Smooth muscle cell (in vitro differentiated cells): ENCODE data around the gene ANOS1. TPM values are rescaled to one million over a fixed set of nuclear protein-coding genes. Genes with fewer than 3 reads are reported as not detected.

Source experiments
- DNase-seq: peaks from one replicate; lab custom pipeline; 2025; ENCODE audit not compliant: unreplicated experiment; lab: John Stamatoyannopoulos, UW
- H2AFZ ChIP-seq: fragments of 200-600 bp; sonication (generic); 2 replicates; pipeline ENCODE4 v1.6.0; 2016; ENCODE audit warnings: antibody characterized with exemption, low read depth, mild to moderate bottlenecking
- H3F3A ChIP-seq: fragments of 200-600 bp; sonication (generic); 2 replicates; pipeline ENCODE4 v1.6.0; 2017; ENCODE audit warnings: antibody characterized with exemption, low read depth
- H3K27ac ChIP-seq: fragments of 200-600 bp; sonication (generic); 2 replicates; pipeline ENCODE4 v1.5.1; 2016; ENCODE audit warnings: low read depth, mild to moderate bottlenecking
- H3K27me3 ChIP-seq: fragments of 200-600 bp; sonication (generic); 2 replicates; pipeline ENCODE4 v1.6.1; 2016; ENCODE audit warnings: low read depth, mild to moderate bottlenecking
- H3K36me3 ChIP-seq: fragments of 200-600 bp; sonication (generic); 2 replicates; pipeline ENCODE4 v1.5.1; 2016; ENCODE audit warnings: low read depth
- H3K4me1 ChIP-seq: fragments of 200-600 bp; sonication (generic); 2 replicates; pipeline ENCODE4 v1.5.1; 2016; ENCODE audit warnings: low read depth
- H3K4me2 ChIP-seq: fragments of 200-600 bp; sonication (generic); 2 replicates; pipeline ENCODE4 v1.6.0; 2016; ENCODE audit warnings: mild to moderate bottlenecking
- H3K4me3 ChIP-seq: fragments of 200-600 bp; sonication (generic); 2 replicates; pipeline ENCODE4 v1.5.1; 2016; ENCODE audit warnings: mild to moderate bottlenecking
- H3K79me2 ChIP-seq: fragments of 200-600 bp; sonication (generic); 2 replicates; pipeline ENCODE4 v1.6.0; 2016; ENCODE audit warnings: low read depth, mild to moderate bottlenecking
- H3K9ac ChIP-seq: fragments of 200-600 bp; sonication (generic); 2 replicates; pipeline ENCODE4 v1.6.0; 2016; ENCODE audit warnings: low read depth
- H3K9me3 ChIP-seq: fragments of 200-600 bp; sonication (generic); replicated peaks from 2 replicates; pipeline ENCODE4 v1.5.1; 2016; ENCODE audit warnings: low read depth
- H4K20me1 ChIP-seq: fragments of 200-600 bp; sonication (generic); 2 replicates; pipeline ENCODE4 v1.6.0; 2016; ENCODE audit warnings: low read depth
- CTCF ChIP-seq: fragments of 200-600 bp; sonication (generic); IDR thresholded peaks from 2 replicates; pipeline ENCODE4 v1.5.1; 2017; ENCODE audit warnings: borderline replicate concordance, mild to moderate bottlenecking, antibody characterized with exemption; ENCODE audit not compliant: insufficient read depth, poor library complexity, severe bottlenecking
- WGBS: methylation state at CpG from one replicate; pipeline ENCODE4 v1.1.7; 2016; ENCODE audit warnings: low lambda C conversion rate; 5-methylcytosine and 5-hydroxymethylcytosine counted together
- polyA plus RNA-seq: library from polyadenylated mRNA; unstranded; fragments of >200 nt; fragmentation: Nextera tagmentation; extraction: Ambion mirVana; gene quantifications from 2 replicates; pipeline ENCODE4 v1.2.1, GENCODE V29; 2016
- total RNA-seq: library from RNA; depleted of rRNA; stranded (reverse); fragments of >200 nt; gene quantifications from 2 replicates; pipeline ENCODE4 v1.2.3, GENCODE V29; 2014

The ANOS1 gene
- total and polyA plus RNA-seq, 2 experiments from 2014 or later, result 29.9 to 73.9 TPM

- no peak for TF ChIP-seq CTCF
- WGBS, result 74% methylated on average over 3 of the region's 3 CpGs
Measured at GRCh38 chrX:8576821-8577220, 155.1 kb downstream of the ANOS1 start.

GRCh38 chrX:8565729-8566128 is 166.2 kb downstream of the ANOS1 start:
- no peak overlapping the region for H2AFZ ChIP-seq
- no peak overlapping the region for H3K4me2 ChIP-seq
- H4K20me1 ChIP-seq, result no peaks in the 10 kb centered on the region
- no peaks in the 10 kb centered on the region for H3K79me2 ChIP-seq
- no peak for DNase-seq
- no peak for TF ChIP-seq CTCF
- no peak overlapping the region for H3K9ac ChIP-seq
- no peak overlapping the region for H3K27ac ChIP-seq
- H3K9me3 ChIP-seq, result no peaks in the 10 kb centered on the region
- H3K4me3 ChIP-seq, result no peak overlapping the region
- H3K4me1 ChIP-seq, result no peaks in the 10 kb centered on the region
- no peaks in the 10 kb centered on the region for H3K27me3 ChIP-seq
- 83% methylated on average over 8 of the region's 8 CpGs for WGBS
- H3F3A ChIP-seq, result no peaks in the 10 kb centered on the region
- H3K36me3 ChIP-seq, result no peaks in the 10 kb centered on the region

More at GRCh38 chrX:8576821-8577220, 155.1 kb downstream of the ANOS1 start:
- Histone ChIP-seq H3K9ac (no peak overlapping the region), H3K4me1 (no peaks in the 10 kb centered on the region), H3K27me3 (no peaks in the 10 kb centered on the region), H2AFZ (no peak overlapping the region), H3K36me3 (no peaks in the 10 kb centered on the region), H3K79me2 (no peaks in the 10 kb centered on the region), H3K27ac (no peak overlapping the region), H3K4me3 (no peak overlapping the region), H3K9me3 (no peaks in the 10 kb centered on the region), H4K20me1 (no peaks in the 10 kb centered on the region), H3K4me2 (no peak overlapping the region), H3F3A (no peaks in the 10 kb centered on the region)
- no peak for DNase-seq

- Histone ChIP-seq H4K20me1 (no peaks in the 10 kb centered on the region), H3K4me1 (no peaks in the 10 kb centered on the region), H3F3A (no peaks in the 10 kb centered on the region), H3K27me3 (no peaks in the 10 kb centered on the region), H3K4me3 (no peak overlapping the region), H3K4me2 (no peak overlapping the region), H3K27ac (no peak overlapping the region), H3K79me2 (no peaks in the 10 kb centered on the region), H3K9ac (no peak overlapping the region), H3K36me3 (no peaks in the 10 kb centered on the region), H2AFZ (no peak overlapping the region), H3K9me3 (no peaks in the 10 kb centered on the region)
- TF ChIP-seq CTCF, result no peak
- DNase-seq, result no peak
- 48% methylated on average over 1 of the region's 1 CpG for WGBS
Measured at GRCh38 chrX:8548446-8548845, 183.5 kb downstream of the ANOS1 start.

GRCh38 chrX:8546715-8547114 is 185.2 kb downstream of the ANOS1 start:
- no peaks in the 10 kb centered on the region for H3F3A ChIP-seq
- WGBS, result 77% methylated on average over 4 of the region's 4 CpGs
- no peak overlapping the region for H3K9ac ChIP-seq
- H2AFZ ChIP-seq, result no peak overlapping the region
- DNase-seq, result no peak
- H3K79me2 ChIP-seq, result no peaks in the 10 kb centered on the region
- TF ChIP-seq CTCF, result no peak
- no peak overlapping the region for H3K4me3 ChIP-seq
- no peaks in the 10 kb centered on the region for H3K36me3 ChIP-seq
- no peak overlapping the region for H3K4me2 ChIP-seq
- H3K27me3 ChIP-seq, result no peaks in the 10 kb centered on the region
- no peaks in the 10 kb centered on the region for H4K20me1 ChIP-seq
- no peaks in the 10 kb centered on the region for H3K4me1 ChIP-seq
- H3K9me3 ChIP-seq, result no peaks in the 10 kb centered on the region
- no peak overlapping the region for H3K27ac ChIP-seq
